Stimulated activated naive CD4-positive, alpha-beta T cell treated with Interleukin-2 at 50 U/mL for 16 hours (primary cell): Measurements from ENCODE around the gene COPS3.

Experiments
- DNase-seq: peaks from one replicate; lab custom pipeline; 2025; lab: John Stamatoyannopoulos, UW

Gene COPS3

DNA sequence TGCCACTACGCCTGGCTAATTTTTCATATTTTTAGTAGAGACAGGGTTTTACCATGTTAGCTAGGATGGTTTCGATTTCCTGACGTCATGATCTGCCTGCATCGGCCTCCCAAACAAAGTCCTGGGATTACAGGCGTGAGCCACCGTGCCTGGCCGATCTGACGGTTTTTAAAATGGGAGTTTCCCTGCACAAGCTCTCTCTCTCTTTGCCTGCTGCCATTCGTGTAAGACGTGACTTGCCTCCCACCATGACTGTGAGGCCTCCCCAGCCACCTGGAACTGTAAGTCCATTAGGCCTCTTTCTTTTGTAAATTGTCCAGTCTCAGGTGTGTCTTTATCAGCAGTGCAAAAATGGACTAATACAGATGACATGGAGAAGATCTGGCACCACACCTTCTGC is 39.4 kb downstream of the COPS3 start:
- no peak for DNase-seq

DNA sequence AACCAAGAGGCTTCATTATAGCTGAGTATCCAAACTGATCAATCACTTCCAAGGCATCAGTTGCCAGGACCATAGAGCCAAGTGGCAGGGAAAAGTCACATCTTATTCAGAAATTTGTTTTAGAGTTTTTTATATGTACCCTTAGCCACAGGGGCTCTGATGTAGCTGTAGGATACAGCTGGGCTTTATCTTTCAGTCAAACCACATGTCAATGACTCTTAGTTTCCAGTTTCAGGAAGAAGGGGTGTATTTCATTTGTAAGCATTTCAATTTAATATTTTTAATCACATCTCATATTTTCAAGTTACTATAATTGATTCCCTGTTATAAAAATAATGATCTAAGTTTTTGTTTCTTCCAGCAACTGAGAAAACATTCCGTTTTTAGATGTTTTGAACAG is 41.2 kb downstream of the COPS3 start:
- no peak for DNase-seq

DNA sequence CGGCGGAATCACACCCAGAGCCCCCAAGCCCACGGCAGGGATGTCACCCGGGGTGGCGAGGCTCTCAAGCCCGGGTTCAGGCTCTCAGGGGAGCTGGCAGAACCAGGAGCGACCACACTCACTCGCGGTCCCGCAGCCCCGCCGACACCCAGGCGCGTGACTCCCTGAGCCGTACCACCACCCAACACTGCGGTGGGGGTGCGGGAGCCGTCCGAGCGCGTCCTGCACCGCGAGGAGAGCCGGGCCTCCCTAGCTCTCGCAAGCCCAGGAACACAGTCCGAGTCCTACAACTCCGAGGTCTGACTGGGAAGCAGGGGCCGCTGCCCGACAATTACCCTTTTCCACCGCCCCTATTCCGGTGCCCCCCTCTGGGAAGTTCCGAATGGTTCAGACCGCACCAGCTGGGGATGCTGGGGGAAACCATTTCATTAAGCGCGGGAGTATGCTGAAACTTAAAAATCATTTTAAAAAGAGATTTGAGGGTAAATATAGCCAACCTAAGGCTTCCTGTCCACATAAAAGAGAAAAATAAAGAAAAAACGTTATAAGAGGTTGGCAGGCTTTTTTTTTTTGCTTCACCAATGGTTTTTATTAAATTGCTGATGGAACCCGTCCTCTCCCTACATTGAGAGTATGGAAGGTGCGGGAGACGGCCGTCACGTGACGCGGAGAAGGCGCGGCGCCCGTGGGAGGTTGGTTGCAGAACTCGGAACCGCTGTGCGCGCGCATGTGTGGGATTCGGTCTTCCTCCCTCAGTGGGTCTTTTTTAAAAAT is 43.8 kb downstream of the COPS3 start, which contains the start of gene FLCN:
FLCN (minus strand) TSS at position 143 of the 774 bp plus-strand sequence. CDS start 9,031 bp downstream, outside the sequence.
- DNase-seq: peak; percentile 90

DNA sequence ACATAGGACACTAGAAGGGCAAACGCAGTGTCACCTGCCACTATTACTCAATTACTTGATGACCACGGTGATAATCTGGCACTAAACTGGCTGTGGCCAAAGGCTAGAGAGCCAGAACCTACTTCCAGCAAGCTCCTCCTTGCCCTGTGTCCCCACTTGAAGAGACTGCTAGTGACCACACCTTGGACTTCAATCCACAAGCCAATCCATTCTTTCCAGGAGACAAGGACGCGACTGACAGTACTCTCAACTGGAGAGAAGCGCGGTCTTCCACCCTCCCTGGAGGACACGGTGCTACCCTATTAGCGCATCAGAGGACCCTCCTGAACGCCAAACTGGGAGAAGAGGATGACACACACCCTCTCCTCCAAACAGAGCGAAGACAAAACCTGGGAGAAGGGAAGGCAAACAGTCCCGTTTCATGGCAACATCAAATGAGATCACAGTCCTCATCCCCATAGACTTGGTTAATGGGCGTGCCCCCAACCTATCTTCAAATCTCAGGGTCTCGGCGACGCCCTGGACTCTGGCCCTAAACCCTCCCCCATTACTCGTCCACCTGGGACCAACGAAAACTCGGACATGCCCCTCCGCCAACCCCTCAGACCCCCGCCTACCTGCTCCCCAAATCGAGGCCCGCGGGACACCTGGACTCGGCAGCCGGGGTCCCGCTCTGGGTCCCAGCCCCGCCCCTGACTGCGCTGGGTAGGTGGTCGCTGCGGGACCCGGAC is 44.6 kb downstream of the COPS3 start:
- DNase-seq: no peak

DNA sequence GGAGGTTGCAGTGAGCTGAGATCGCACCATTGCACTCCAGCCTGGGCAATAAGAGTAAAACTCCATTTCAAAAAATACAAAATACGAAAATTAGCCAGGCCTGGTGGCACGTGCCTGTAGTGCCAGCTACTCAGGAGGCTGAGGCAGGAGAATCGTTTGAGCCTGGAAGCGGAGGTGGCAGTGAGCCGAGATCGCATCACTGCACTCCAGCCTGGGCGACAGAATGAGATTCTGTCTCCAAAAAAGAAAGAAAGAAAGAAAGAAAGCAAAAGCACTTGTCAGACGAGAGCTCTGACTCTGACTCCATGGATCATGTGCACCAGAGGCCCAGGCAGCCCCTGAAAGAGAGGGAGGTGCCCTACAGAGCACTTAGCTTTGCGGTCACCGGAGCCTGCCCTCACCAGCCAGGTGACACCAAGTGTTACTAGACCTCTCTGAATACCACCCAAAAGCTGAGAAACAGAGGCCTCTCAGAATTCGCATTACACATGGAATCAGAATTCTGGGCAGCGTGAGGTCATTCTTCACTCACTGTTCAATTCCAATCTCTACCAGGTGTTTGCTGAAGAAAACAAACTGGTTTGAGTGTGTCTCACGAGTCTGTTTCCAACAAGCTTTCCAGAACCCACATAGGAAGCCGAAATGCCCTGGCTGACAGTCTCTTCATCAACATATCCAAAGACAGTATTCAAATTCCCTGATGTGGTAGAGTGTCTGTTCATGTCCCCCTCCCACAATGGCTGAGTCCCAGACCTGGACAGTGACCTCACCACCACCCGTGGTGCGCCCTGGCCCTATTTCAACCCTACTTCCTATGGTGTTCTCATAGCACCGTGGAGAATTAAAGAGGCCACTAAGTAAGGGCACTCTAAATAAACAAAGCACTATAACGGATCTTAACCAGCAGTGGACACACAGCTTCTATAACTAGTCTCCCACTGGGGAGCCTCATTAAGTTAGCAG is 45.6 kb downstream of the COPS3 start:
- DNase-seq: no peak

DNA sequence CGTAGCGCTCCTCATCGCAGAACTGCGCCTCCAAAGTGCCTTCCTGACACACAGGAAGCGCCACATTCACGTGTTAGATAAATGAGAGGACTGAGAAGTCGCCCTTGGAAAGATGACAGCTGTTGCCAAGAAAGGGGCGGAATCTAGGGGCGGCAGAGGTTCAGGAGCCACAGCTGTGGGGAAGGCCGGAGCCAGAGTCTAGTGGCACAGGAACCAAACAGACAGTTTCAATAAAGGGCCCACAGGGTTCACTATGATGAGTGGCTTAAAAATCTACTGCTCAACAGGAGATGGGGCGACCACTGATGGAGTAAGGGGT is 48.8 kb downstream of the COPS3 start:
- no peak for DNase-seq

DNA sequence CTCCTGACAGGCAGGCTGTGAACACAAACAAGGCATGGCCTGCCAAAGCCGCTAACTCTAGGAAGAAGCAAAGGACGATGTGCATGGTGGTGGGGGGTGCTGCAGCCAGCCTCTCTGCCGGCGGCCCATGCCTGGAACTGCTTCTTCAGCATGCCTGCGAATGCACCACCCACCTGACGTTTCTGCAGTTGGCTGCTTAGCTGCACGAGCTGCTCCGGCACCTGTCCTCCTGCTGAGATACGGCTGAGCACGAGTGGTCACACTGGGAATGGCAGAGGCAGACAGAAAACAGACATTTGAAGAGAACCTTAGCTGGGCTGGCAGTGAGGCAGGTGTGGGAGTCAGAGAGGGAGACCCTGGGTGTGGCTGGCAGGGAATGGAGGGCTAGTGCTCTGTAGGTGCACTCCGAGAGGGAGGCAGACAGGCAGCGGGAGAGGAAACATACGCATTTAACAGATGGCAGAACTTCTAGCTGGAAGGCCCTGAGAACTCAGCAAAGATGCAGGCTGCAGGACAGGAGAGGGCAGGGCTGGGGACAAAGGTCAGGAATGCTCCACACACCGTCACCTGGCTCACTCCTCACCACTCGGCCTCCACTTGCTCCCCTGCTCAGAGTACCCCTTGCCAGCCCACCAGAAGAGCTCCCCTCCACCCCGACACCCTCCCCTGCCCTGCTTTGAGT is 49.3 kb downstream of the COPS3 start:
- DNase-seq: no peak

DNA sequence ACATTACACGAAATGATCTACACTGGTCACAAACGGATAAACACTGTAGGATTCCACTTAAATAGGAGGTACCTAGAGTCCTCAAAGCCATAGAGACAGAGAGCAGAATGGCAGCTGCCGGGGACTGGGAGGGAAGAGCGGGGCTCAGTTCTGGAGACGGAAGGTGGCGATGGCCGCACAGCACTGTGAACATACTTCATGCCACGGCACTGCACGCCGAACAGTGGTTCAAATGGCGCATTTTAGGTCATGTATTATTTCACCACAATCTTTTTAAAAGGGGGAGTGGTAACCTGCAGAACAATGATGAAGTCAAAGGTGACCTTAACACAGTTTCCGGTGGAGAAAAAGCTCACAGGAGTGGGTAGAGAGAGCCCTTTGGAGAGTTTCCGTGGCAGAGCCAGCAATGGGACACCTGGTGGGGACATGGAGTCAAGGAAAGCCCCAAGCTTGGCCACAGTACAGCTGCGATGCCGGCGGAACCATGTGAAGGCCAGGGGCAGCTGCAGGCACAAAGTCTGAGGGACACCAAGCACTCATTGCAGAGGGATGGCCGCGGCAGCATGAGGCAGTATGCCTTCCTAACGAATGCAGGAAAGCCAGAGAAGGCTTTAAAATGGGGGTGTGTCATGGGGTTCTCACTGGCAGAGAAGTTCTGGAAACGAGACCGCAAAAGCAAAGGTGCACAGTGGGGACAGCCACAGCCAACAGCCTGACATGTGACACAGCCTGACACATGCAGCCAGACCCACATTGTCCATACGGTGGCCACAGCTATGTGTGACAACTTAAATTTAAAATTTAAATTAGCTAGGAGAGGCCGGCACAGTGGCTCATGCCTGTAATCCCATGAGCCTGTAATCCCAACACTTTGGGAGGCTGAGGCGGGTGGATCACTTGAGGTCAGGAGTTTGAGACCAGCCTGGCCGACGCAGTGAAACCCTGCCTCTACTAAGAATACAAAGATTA is 51.3 kb downstream of the COPS3 start:
- no peak for DNase-seq

DNA sequence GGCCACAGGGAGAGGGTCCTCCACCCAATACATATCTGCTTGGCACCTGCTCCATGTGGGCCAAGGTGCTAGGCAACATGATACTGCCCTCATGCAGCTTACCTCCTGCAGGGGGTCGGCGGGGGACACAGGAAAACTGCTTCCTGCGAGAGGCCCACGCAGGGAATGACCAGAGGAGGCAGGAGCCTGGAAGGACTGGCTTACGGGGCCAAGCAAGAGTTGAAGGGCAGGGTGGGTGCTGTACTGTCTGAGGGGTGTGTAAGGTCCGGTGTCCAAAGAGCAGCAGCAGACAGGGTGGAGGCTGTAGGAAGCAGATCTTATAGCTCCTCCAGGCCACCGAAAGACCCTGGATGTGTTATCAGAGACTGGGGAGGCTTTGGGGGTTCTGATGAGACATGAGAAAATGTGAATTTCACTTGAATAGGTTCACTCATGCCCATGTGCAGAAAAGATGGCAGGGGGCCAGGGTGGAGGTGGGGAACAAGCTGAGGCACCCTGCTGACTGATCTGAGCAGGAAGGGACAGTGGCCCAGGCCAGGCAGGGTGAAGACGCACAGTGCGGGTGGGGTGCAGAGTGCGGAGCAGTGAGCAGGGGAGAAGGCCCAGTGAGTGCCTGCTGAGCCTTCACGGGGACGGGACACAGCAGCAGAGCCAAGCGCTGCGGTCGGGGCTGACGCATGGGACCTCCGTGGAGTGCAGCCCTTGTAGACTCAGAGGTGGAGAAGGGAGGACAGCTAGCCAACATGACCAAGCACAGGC is 52.3 kb downstream of the COPS3 start:
- no peak for DNase-seq

DNA sequence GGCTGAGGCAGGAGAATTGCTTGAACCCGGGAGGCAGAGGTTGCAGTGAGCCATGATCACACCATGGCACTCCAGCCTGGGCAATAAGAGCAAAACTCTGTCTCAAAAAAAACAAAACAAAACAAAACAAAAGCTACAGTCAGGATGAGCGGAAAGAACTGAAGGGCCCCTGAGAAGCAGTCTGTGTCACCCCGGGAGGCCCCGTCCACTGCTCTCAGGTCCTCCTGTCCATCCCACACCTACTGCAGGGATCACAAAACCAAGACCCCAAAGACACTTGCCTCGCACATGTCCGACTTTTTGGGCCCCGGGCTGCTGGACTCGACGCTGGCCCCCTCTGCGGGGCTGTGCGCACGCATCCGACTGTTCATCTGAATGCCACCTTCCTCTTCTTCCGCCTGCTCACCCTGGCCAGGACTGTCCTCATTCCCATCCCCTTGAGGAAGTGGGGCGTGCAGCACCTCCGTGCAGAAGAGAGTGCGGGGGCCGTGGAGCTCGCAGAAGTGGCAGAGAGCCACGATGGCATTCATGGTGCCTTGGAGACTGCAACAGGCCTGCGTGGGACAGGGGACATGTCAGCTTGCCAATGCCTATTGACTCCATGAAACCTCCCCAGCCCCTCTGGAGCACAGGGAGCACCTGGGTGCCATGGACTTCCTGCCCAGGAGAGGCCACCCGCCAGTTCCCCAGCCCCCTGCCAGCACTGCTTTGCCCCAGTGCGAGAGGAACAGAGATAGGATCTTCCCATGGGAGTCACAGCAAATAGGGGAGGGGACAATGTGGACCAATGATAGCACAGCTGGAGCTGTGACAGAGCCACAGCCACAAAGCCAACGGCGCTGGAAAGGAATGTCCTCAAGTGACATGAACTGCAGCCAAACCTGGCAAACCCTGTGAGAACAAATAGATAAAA is 53.2 kb downstream of the COPS3 start:
- no peak for DNase-seq

DNA sequence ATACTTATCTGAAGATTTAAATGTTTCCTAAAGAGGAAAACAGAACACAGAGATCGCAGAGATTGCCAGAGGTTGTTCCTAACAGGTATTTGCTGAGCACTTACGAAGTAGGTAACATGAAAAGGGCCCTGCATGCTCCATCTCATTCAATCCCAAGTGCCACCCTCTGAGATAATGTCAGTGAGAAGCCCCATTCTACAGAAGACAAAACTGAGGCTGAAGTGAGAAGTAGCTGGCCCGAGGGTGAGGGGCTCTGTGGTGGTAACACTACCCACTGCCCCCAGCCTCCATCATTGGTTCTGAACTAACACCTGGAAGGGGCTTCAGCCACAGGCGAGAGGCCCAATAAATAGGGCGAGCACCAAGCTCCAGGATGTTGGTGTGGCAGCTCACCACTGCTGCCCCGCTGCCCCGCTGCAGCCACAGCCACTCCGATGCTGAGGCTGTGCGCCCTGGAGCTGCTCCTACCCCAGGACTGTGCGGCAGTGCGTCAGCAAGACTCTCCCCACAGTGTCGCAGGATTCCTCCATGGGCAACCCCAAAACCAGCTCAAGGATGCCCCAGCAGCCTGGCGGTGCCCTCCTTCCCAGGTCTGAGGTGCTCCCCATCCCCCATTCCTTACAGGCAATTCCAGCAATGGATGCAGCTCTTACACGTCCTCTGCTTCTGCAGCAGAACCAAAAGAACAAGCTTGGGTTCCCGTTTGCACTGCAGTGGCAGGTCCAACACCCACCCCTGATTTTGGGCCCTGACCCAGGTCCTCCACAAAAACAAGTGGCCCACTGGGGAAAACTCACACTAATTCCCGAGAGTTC is 54.4 kb downstream of the COPS3 start:
- DNase-seq: no peak

DNA sequence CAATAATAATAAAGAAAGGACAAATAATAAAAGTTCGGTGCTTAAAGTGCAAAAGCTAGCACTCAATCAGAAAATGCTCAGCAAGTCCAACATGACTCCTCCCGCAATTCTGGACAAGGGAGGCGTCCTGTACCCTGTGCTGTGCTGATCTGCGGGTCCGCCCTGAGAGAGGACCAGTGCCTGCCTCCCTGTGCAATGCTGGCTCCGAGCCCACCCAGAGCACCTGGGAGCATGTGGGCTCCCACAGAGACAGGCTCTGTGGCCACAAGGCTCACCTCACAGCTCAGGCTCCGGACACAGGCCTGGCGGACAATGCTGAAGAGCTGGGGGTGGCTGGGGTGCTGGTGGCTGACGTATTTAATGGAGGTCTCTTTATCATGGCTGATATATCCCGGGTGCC is 55.1 kb downstream of the COPS3 start:
- DNase-seq: no peak

DNA sequence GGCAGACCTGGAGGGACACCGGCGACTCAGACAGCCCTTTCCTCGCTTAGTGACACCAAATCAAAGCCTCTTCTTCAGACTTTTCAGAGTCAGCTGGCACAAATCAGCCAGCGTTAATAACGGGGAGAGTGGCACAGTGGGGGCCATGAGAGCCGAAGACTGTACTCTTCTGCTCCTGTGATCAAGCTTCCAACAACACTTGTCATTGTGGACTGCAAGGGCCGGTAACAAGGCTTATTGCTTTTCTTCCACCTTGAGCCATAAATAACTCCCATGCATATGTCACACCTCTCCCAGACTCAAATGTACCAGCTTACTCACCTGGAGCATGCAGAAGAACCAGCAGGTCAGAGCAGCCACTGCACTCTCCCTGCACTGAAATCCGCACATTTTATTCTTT is 56.9 kb downstream of the COPS3 start:
- no peak for DNase-seq

DNA sequence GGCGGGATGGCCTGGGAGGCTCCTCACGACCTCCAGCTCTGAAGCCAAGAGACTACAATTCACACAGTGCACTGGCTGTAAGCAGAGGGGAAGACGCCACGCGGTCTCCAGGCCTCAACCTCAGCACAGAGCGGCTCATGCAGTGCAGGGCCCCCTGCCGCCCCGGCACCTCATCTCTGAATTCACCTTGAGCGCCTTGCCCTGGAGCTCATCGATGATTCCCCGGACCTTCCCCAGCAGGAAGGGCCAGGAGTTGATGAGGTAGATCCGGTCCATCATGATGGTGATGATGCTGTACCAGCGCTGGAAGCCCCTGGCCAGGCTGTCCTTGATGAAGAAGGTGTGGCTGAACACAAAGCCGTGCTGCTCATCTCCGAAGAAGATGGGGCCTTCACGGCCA is 57.3 kb downstream of the COPS3 start:
- DNase-seq: no peak

DNA sequence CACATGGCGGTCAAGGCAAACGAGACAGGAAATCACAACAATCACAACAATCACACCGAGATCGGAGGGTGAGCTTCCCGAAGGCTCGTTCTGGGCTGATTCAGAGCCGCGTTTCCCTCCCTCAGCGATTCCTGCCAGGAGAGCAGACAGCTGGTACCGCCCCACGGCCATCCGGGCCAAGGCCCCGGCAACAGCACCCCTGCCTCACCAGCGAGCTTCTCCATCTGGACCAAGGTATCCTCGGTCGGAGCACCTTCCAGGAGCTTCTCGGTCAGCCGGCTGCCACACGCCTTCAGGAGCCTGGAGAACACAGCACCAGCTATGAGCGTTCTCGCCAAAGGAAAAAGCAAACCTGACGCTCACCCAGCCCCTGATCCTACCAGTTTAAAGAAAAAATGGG is 59.7 kb downstream of the COPS3 start:
- no peak for DNase-seq

DNA sequence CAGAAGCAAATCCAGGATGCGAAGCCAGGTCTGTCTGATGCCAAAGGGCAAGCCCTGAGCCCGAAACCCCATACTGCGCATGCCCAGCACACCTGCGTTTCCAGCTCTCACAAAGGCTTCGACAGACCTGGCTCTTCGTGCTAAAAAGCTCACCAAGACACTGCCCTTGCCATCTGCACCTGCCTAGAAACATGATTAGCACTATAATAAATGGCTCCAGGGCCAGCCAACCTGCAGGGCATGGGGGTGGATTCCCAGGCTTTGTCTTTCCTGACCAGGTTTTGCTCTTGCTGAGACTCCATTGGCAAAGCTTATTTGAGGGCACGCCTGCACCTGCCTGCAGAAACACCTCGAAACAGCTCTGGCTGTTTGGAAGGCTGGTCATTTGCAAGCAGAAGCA is 60.5 kb downstream of the COPS3 start:
- no peak for DNase-seq

DNA sequence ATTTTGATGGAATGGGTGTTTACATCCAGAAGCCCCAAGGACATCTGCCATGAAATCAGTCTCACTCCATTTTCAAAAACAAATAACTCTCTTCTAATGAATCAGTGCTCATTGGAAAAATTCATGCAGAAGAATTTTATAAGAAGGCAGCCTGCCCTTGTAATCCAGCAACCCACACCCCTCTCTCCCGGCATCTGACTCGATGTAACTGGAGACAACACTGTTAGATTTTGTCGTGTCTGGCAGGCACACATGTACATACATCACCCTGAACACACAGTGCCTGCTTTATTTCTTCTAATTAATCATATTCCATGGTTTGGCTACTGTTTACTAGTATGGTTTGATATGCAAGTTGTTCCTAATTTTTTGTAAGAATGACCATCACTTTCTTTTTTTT is 63.1 kb downstream of the COPS3 start:
- DNase-seq: no peak

DNA sequence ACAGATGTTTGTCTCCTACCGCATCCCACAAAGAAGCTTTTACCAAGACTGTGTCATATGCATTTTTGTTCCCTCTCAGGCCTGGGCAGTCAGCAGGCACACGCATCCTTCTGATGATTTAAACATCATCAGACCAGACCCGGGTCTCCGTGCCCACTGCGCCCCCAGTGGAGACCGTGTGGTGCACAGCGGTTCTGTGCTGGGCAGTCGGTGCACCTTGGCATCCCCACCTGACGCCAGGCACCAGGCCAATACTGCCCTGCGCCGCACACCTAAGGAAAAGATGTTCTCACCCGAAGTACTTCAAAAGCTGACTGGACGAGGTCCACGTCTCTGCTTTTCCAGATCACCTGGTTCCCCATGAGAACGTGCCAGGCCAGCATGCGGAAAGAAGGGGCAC is 64.3 kb downstream of the COPS3 start:
- DNase-seq: no peak
